Stimulated activated naive CD4-positive, alpha-beta T cell (primary cell): ENCODE measurements around the gene APEX1.

Experiments
- DNase-seq, 6 experiments: peaks; one replicate each; lab custom pipeline; 2025; lab: John Stamatoyannopoulos, UW

Gene APEX1

GRCh38 chr14:20454516-20455354 is at the start of gene APEX1, which contains the start of gene OSGEP:
TSS of gene APEX1 (plus strand) at chr14:20455226. CDS start at chr14:20455646, 420 bp downstream.
TSS of gene OSGEP (minus strand) at chr14:20454812. CDS start at chr14:20454683, 129 bp downstream.
- peak; percentile 96 to 98 (median 97) for DNase-seq

GRCh38 chr14:20409226-20409625 is 45.8 kb upstream of the APEX1 start:
- no peak for DNase-seq

- peak in 3 of 6 experiments; percentile 27 to 44 (median 37) for DNase-seq
These were observed 42.6 kb upstream of the APEX1 start for GRCh38 chr14:20412411-20412810.

- peak; percentile 35 to 61 (median 54) for DNase-seq
These were observed 41.9 kb upstream of the APEX1 start, which contains the start of gene TEP1 for GRCh38 chr14:20412876-20413743. TSS of gene TEP1 (minus strand) at chr14:20413501. CDS start at chr14:20408439, 5,062 bp downstream.

- peak in 2 of 6 experiments; percentile 40 to 59 for DNase-seq
These were observed 41.3 kb upstream of the APEX1 start for GRCh38 chr14:20413744-20414082.

- DNase-seq: peak in 4 of 6 experiments; percentile 2 to 63 (median 46)
These were observed 39.2 kb upstream of the APEX1 start for GRCh38 chr14:20415782-20416206.

GRCh38 chr14:20416223-20416622 is 38.8 kb upstream of the APEX1 start:
- DNase-seq: peak in 1 of 6 experiments; percentile 38

- no peak for DNase-seq
These were observed 37.5 kb upstream of the APEX1 start for GRCh38 chr14:20417250-20418186.

GRCh38 chr14:20418501-20418909 is 36.5 kb upstream of the APEX1 start:
- DNase-seq: no peak

- no peak for DNase-seq
These were observed 35.6 kb upstream of the APEX1 start for GRCh38 chr14:20419419-20419818.

GRCh38 chr14:20421267-20421666 is 33.8 kb upstream of the APEX1 start:
- DNase-seq: no peak

GRCh38 chr14:20422886-20423285 is 32.1 kb upstream of the APEX1 start:
- DNase-seq: no peak

- DNase-seq: no peak
These were observed 30.2 kb upstream of the APEX1 start for GRCh38 chr14:20424851-20425250.

- DNase-seq: no peak
These were observed 27.6 kb upstream of the APEX1 start for GRCh38 chr14:20427231-20428009.

GRCh38 chr14:20428010-20428365 is 27.0 kb upstream of the APEX1 start:
- no peak for DNase-seq

- DNase-seq: no peak
These were observed 26.2 kb upstream of the APEX1 start for GRCh38 chr14:20428802-20429201.

GRCh38 chr14:20429801-20430669 is 25.0 kb upstream of the APEX1 start:
- peak in 1 of 6 experiments; percentile 9 for DNase-seq

GRCh38 chr14:20434701-20435581 is 20.1 kb upstream of the APEX1 start:
- no peak for DNase-seq
